Activated naive CD8-positive, alpha-beta T cell treated with anti-CD3 and anti-CD28 coated beads, Interleukin-2, amount 50 U/mL, for 16 hours (primary cell): ENCODE measurements around the gene AADACL4.
"Not testable (repeated sequence)": the region's sequence is repeated elsewhere in the genome, so short reads cannot be mapped to it uniquely, and the experiment has no call there.

Experiments
- DNase-seq: peaks from one replicate; pipeline ENCODE4 v3.0.0-alpha.2; 2020; ENCODE audit warnings: low read depth, low spot score

The AADACL4 gene

DNA sequence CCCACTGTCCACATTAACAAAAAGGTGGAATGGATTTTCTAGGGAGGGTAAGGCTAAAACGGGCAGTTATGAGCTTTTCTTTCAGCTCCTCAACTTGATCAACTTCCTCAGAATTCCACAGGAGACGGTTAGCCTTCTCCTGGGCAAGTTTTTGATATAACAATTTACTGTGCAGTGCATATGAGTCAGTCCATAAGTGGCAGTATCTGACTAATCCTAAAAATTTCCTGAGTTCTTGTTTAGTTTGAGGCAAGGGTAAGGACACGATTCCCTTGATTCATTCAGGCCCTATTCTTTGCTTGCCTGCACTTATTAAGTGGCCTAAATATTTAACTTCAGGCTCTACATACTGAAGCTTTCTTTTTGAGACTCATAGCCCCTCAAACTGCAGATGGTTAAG, 65.8 kb downstream of the AADACL4 start:
- no peak for DNase-seq

DNA sequence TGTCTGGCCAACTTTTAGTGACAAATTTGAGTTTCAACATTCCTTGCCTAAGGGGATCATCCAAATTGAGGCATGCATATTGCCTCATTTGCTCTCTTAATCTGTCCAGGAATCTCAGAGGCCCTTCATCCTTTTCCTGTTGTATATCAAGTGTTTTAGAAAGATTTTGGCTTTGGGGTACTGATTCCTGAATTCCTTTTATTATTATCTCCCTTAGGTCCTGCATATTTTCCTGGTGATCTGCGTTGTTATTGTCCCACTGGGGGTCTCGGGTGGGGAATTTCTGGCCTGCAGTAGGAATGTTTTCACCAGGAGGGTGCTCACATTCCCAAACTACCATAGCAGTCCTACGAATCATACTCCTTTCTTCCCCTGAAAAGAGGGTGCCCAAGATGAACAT, 67.7 kb downstream of the AADACL4 start:
- DNase-seq = no peak

DNA sequence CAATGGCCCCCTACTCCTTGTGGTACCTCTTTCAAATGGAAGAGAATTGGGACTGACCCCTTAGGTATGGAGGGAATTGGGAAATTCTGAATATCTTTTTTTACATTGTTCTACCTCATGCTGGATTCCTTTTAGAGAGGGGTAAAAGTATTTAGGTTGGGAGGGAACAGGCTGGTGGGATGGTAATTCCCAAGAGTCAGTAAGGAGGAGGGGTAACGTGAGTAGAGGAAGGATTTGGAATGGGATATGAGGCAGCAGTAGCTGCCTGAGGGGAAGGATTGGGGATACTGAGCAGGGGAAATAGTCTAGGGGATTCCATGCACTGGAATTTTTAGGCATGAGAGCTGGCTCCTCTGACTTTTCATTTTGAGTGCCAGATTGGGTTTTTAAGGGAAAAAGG, 68.2 kb downstream of the AADACL4 start:
- no peak for DNase-seq

DNA sequence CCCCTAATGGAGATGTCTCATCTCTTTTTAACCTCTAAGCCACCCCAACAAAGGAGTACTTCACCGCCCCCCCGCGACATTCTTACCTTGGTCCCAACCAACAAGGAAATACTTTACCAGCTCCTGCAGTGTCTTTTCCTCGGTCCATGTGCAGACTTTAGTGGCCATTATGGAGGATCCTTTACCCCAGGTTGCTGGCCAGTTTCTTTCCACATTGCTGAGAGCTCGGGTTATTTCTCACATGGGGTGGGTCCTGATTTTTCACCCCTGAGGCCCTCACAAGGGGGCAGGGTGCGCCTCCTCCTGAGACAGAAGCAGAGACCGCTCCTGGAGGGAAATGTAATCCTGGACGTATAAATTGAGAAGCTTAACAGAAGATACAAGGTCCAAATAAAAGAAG, 69.0 kb downstream of the AADACL4 start:
- DNase-seq = no peak

DNA sequence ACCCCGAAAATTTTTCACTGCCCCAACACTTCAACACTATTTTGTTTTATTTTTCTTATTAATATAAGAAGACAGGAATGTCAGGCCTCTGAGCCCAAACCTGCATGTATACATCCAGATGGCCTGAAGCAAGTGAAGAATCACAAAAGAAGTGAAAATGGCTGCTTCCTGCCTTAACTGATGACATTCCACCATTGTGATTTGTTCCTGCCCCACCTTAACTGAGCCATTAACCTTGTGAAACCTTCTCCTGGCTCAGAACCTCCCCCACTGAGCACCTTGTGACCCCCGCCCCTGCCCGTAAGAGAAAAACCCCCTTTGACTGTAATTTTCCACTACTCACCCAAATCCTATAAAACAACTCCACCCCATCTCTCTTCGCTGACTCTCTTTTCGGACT, 69.8 kb downstream of the AADACL4 start:
- DNase-seq = not testable (repeated sequence)

DNA sequence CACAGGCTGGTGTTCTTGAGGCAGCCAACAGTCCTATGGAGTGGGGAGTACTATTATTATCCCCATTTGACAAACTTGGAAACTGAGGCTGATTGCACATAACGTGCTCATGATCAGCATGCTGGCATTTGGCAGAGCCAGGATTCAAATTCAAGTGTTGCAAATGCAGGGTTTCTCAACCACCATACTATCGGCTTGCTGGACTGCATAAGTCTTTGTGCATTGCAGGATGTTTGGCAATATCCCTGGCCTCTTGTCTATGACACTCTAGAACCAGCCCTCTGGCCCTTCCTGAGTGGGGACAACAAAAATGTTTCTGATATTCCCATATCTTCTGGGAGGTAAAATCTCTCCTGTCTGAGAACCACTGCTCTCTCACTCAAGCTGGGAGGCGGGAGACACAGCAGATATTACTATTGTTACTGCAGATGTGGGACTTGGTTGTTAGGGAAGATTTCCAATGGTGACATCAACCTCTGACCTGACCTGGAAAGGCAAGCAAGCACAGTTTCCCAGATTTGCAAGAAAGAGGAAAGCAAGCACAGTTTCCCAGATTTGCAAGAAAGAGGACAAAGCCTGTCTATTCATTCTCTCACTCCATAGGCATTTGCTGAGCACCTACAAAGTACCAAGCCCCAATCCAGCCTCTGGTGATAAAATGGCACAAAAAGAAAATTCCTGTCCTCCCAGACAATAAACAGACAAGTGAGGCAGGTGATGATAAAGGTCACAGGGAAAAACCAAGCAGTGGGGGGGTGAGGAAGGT, 71.0 kb downstream of the AADACL4 start:
- DNase-seq = no peak

DNA sequence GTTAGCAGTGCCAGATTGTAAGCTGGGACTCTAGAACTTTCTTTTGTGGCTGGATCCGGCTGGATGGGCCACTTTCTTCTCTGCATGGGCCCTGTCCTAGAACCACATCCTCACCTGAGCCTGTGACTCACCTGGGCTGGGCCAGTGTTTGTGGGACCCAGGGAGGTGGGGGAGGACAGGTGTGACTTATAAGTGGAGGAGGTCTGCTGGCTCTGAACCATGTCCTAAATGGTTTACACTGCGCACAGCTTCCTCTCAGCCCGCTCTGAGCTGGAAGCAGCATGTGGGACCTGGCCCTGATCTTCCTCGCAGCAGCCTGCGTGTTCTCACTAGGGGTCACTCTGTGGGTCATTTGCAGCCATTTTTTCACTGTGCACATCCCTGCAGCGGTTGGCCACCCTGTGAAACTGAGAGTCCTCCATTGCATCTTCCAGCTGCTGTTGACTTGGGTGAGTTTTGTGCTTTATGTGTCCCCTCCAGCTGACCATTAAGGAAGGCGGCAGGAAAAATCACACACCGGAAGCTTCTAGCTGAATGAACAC, 72.1 kb downstream of the AADACL4 start, which contains the start of gene AADACL3:
TSS of gene AADACL3 (plus strand) at position 215 of the 542 bp plus-strand sequence. CDS start at position 282, 67 bp downstream.
- DNase-seq = no peak
